ENCODE data around the gene H2BK1.
A peak's percentile ranks its signal among the peaks of the same experiment; 100 is the strongest.

Gene H2BK1

DNA sequence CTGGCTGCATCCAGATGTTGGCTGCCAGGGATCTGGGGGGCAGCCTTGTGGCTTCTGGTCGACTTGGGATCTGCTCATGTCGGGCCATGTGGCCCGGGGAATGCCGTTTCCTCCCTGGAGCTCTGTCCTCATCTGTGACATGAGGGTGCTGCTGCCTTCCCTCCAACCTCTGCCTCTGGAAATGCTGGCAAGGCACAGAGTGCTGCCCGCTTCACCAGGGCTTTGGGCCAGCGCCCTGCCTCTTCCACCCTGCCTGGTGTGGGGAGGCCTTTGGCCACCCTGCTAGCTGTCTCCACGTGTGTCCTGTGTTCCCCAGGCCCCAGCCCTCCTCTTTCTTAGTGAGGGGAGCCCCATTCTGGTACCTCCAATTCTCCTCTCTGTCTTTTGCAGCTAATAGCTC lies 44.0 kb upstream of the H2BK1 start:
- peaks cover 19% of the 10 kb centered on the region for H3K4me1 ChIP-seq (ENCODE audit: control insufficient read depth, low read depth, low read length)
- no peak overlapping the region for H2AK5ac ChIP-seq (ENCODE audit: low read length)
- no peaks in the 10 kb centered on the region for H3K79me1 ChIP-seq (ENCODE audit: low read length)
- no peak overlapping the region for H3K56ac ChIP-seq (ENCODE audit: low read length)
- H3K23ac ChIP-seq (ENCODE audit: low read length) = no peak overlapping the region
- no peak overlapping the region for H3K4me3 ChIP-seq (ENCODE audit: low read length)
- no peaks in the 10 kb centered on the region for H3K27me3 ChIP-seq (ENCODE audit: insufficient read depth, low read length, poor library complexity)
- H4K8ac ChIP-seq (ENCODE audit: low read depth, low read length) = no peak overlapping the region
- H3K79me2 ChIP-seq (ENCODE audit: control insufficient read depth, insufficient read depth, low read length) = no peaks in the 10 kb centered on the region
- DNase-seq = no peak
- no peak overlapping the region for H3K4me2 ChIP-seq (ENCODE audit: low read length)
- no peak overlapping the region for H3K18ac ChIP-seq (ENCODE audit: low read length)
- no peak overlapping the region for H3K27ac ChIP-seq (ENCODE audit: low read depth, low read length)
- H2BK120ac ChIP-seq (ENCODE audit: low read depth, low read length) = no peak overlapping the region
- H2BK5ac ChIP-seq (ENCODE audit: low read length) = no peak overlapping the region
- H3K36me3 ChIP-seq (ENCODE audit: control insufficient read depth, insufficient read depth, low read length) = no peaks in the 10 kb centered on the region
- no peak overlapping the region for H2BK15ac ChIP-seq (replicated peaks; ENCODE audit: low read depth)
- no CpG with 5 or more reads among the region's 7 CpGs for WGBS (ENCODE audit: extremely low coverage, insufficient coverage, low lambda C conversion rate)
- H3K4ac ChIP-seq (ENCODE audit: low read depth, low read length) = no peak overlapping the region
- no peak overlapping the region for H3K9ac ChIP-seq (ENCODE audit: low read length)
- no peak overlapping the region for H4K5ac ChIP-seq (ENCODE audit: low read length)

DNA sequence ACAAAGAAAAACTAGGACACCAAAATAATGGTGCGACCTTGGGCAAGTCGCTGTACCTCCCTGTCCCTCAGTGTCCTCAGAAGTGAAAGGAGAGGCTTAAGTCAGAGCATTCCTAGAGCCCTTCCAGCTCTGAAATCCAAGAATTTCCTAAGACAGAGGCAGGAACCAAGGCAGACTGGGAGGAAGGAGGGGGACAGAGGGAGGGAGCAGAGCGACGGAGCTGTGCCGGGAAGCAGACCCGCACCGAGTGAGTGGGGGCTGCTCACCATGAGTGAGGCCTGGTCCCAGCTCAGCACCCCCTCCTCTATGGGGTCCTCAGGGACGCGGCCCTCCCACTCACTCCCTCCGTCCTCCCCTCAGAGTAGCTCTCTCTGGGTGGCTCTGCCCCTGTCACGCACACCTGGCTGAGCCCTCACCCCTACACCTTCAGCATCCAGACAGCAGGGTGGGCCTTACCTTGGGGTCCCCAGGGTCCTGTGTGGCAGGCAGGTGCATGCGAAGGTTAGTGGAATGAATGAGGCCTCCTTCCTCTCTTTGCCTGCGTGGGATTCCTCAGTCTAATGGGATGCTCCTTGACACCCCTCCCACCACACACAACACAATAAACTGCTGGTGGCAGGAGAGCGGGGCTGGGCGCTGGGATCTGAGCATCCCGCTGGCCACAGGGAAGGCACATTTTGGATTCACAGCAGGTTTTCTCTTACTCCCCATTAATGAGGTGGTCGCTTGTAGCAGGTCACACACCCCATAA lies 42.8 kb upstream of the H2BK1 start:
- Histone ChIP-seq H4K5ac (ENCODE audit: low read length) (no peak overlapping the region), H2AK5ac (ENCODE audit: low read length) (no peak overlapping the region), H2BK5ac (ENCODE audit: low read length) (no peak overlapping the region), H3K36me3 (ENCODE audit: control insufficient read depth, insufficient read depth, low read length) (no peaks in the 10 kb centered on the region), H3K4me2 (ENCODE audit: low read length) (peak overlapping the region; percentile 72), H3K9ac (ENCODE audit: low read length) (peak overlapping the region; percentile 62), H3K4me1 (ENCODE audit: control insufficient read depth, low read depth, low read length) (peaks cover 22% of the 10 kb centered on the region), H3K27ac (ENCODE audit: low read depth, low read length) (no peak overlapping the region), H3K79me1 (ENCODE audit: low read length) (no peaks in the 10 kb centered on the region), H2BK120ac (ENCODE audit: low read depth, low read length) (no peak overlapping the region), H3K23ac (ENCODE audit: low read length) (no peak overlapping the region), H3K4me3 (ENCODE audit: low read length) (no peak overlapping the region), H3K4ac (ENCODE audit: low read depth, low read length) (no peak overlapping the region), H2BK15ac (replicated peaks; ENCODE audit: low read depth) (no peak overlapping the region), H3K56ac (ENCODE audit: low read length) (peak overlapping the region; percentile 87), H3K27me3 (ENCODE audit: insufficient read depth, low read length, poor library complexity) (no peaks in the 10 kb centered on the region), H3K18ac (ENCODE audit: low read length) (no peak overlapping the region), H3K79me2 (ENCODE audit: control insufficient read depth, insufficient read depth, low read length) (no peaks in the 10 kb centered on the region), H4K8ac (ENCODE audit: low read depth, low read length) (no peak overlapping the region)
- WGBS (ENCODE audit: extremely low coverage, insufficient coverage, low lambda C conversion rate) = no CpG with 5 or more reads among the region's 17 CpGs
- peak; percentile 85 for DNase-seq

- Histone ChIP-seq H3K4me3 (ENCODE audit: low read length) (peak overlapping the region; percentile 51), H3K27ac (ENCODE audit: low read depth, low read length) (peak overlapping the region; percentile 37), H3K4me2 (ENCODE audit: low read length) (peak overlapping the region; percentile 72), H3K9ac (ENCODE audit: low read length) (peak overlapping the region; percentile 62), H3K79me2 (ENCODE audit: control insufficient read depth, insufficient read depth, low read length) (no peaks in the 10 kb centered on the region), H4K5ac (ENCODE audit: low read length) (no peak overlapping the region), H4K8ac (ENCODE audit: low read depth, low read length) (no peak overlapping the region), H3K23ac (ENCODE audit: low read length) (peak overlapping the region; percentile 59), H3K36me3 (ENCODE audit: control insufficient read depth, insufficient read depth, low read length) (no peaks in the 10 kb centered on the region), H3K79me1 (ENCODE audit: low read length) (no peaks in the 10 kb centered on the region), H3K18ac (ENCODE audit: low read length) (no peak overlapping the region), H2BK15ac (replicated peaks; ENCODE audit: low read depth) (no peak overlapping the region), H2BK120ac (ENCODE audit: low read depth, low read length) (no peak overlapping the region), H2AK5ac (ENCODE audit: low read length) (no peak overlapping the region), H3K27me3 (ENCODE audit: insufficient read depth, low read length, poor library complexity) (no peaks in the 10 kb centered on the region), H3K4ac (ENCODE audit: low read depth, low read length) (peak overlapping the region; percentile 56), H3K56ac (ENCODE audit: low read length) (peak overlapping the region; percentile 87), H2BK5ac (ENCODE audit: low read length) (peak overlapping the region; percentile 24), H3K4me1 (ENCODE audit: control insufficient read depth, low read depth, low read length) (peaks cover 24% of the 10 kb centered on the region)
- no peak for DNase-seq
- WGBS (ENCODE audit: extremely low coverage, insufficient coverage, low lambda C conversion rate) = no CpG with 5 or more reads among the region's 9 CpGs
Observed at GRCh38 chr7:151252561-151252835, 42.2 kb upstream of the H2BK1 start.

GRCh38 chr7:151251689-151252560 lies 41.6 kb upstream of the H2BK1 start:
- Histone ChIP-seq H2BK120ac (ENCODE audit: low read depth, low read length) (peak overlapping the region; percentile 94), H3K18ac (ENCODE audit: low read length) (peak overlapping the region; percentile 92), H2AK5ac (ENCODE audit: low read length) (no peak overlapping the region), H3K4ac (ENCODE audit: low read depth, low read length) (peak overlapping the region; percentile 56), H3K9ac (ENCODE audit: low read length) (peak overlapping the region; percentile 62), H3K4me1 (ENCODE audit: control insufficient read depth, low read depth, low read length) (peaks cover 24% of the 10 kb centered on the region), H4K8ac (ENCODE audit: low read depth, low read length) (peak overlapping the region; percentile 28), H3K4me3 (ENCODE audit: low read length) (peak overlapping the region; percentile 51), H3K23ac (ENCODE audit: low read length) (peak overlapping the region; percentile 98), H2BK5ac (ENCODE audit: low read length) (peak overlapping the region; percentile 24), H3K36me3 (ENCODE audit: control insufficient read depth, insufficient read depth, low read length) (no peaks in the 10 kb centered on the region), H3K56ac (ENCODE audit: low read length) (peak overlapping the region; percentile 87), H3K27ac (ENCODE audit: low read depth, low read length) (peak overlapping the region; percentile 37), H4K5ac (ENCODE audit: low read length) (no peak overlapping the region), H3K4me2 (ENCODE audit: low read length) (peak overlapping the region; percentile 72), H3K27me3 (ENCODE audit: insufficient read depth, low read length, poor library complexity) (no peaks in the 10 kb centered on the region), H3K79me2 (ENCODE audit: control insufficient read depth, insufficient read depth, low read length) (no peaks in the 10 kb centered on the region), H3K79me1 (ENCODE audit: low read length) (no peaks in the 10 kb centered on the region), H2BK15ac (replicated peaks; ENCODE audit: low read depth) (no peak overlapping the region)
- no CpG with 5 or more reads among the region's 79 CpGs for WGBS (ENCODE audit: extremely low coverage, insufficient coverage, low lambda C conversion rate)
- peak; percentile 72 for DNase-seq

- DNase-seq = no peak
- peak overlapping the region; percentile 92 for H3K18ac ChIP-seq (ENCODE audit: low read length)
- H3K9ac ChIP-seq (ENCODE audit: low read length) = peak overlapping the region; percentile 62
- H3K4me3 ChIP-seq (ENCODE audit: low read length) = no peak overlapping the region
- H3K4me1 ChIP-seq (ENCODE audit: control insufficient read depth, low read depth, low read length) = peaks cover 27% of the 10 kb centered on the region
- H3K27ac ChIP-seq (ENCODE audit: low read depth, low read length) = no peak overlapping the region
- no peak overlapping the region for H4K8ac ChIP-seq (ENCODE audit: low read depth, low read length)
- H3K56ac ChIP-seq (ENCODE audit: low read length) = peak overlapping the region; percentile 74
- H3K4ac ChIP-seq (ENCODE audit: low read depth, low read length) = peak overlapping the region; percentile 28
- H3K79me1 ChIP-seq (ENCODE audit: low read length) = no peaks in the 10 kb centered on the region
- no peak overlapping the region for H2BK120ac ChIP-seq (ENCODE audit: low read depth, low read length)
- peak overlapping the region; percentile 53 for H3K4me2 ChIP-seq (ENCODE audit: low read length)
- H2BK15ac ChIP-seq (replicated peaks; ENCODE audit: low read depth) = no peak overlapping the region
- no peaks in the 10 kb centered on the region for H3K36me3 ChIP-seq (ENCODE audit: control insufficient read depth, insufficient read depth, low read length)
- H2AK5ac ChIP-seq (ENCODE audit: low read length) = no peak overlapping the region
- no peaks in the 10 kb centered on the region for H3K27me3 ChIP-seq (ENCODE audit: insufficient read depth, low read length, poor library complexity)
- WGBS (ENCODE audit: extremely low coverage, insufficient coverage, low lambda C conversion rate) = no CpG with 5 or more reads among the region's 19 CpGs
- peak overlapping the region; percentile 98 for H3K23ac ChIP-seq (ENCODE audit: low read length)
- no peak overlapping the region for H2BK5ac ChIP-seq (ENCODE audit: low read length)
- no peaks in the 10 kb centered on the region for H3K79me2 ChIP-seq (ENCODE audit: control insufficient read depth, insufficient read depth, low read length)
- H4K5ac ChIP-seq (ENCODE audit: low read length) = no peak overlapping the region
Observed at GRCh38 chr7:151251328-151251688, 41.0 kb upstream of the H2BK1 start.
